Loucy (cell line): ENCODE results near the gene LRIG1.

ENCODE experiments used
- EZH2phosphoT487 ChIP-seq: fragments of 200-600 bp; IDR thresholded peaks from 2 replicates; pipeline ENCODE4 v1.6.1; 2018; ENCODE audit warnings: antibody characterized with exemption, mild to moderate bottlenecking, moderate library complexity, borderline replicate concordance
- TF ChIP-seq, protein P1 (sequence below): fragments of 200-600 bp; sonication (generic); conservative IDR thresholded peaks from 2 replicates; pipeline ENCODE4 v1.5.1; 2014; ENCODE audit warnings: mild to moderate bottlenecking, antibody characterized with exemption, low read length

DNA sequence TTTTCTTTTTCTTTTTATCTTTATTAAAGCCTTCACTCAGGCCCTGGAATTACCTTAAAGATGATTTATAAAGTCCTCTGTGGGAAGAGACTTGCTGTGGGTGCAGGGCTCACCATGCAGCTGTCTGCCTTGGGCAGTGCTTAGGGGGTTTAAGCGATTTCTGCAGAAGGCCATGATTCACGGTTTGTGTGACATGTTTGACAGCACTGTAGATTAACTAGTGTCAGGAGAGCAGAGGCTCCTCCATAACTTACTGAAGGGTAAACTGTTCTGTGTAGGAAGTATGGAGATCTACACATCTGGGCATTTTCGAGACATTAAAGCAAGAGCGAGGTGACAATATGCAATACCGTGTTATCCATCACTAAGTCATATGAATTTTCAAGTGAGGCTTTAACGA is 137.7 kb downstream of the LRIG1 start:
- TF ChIP-seq, protein P1, sequence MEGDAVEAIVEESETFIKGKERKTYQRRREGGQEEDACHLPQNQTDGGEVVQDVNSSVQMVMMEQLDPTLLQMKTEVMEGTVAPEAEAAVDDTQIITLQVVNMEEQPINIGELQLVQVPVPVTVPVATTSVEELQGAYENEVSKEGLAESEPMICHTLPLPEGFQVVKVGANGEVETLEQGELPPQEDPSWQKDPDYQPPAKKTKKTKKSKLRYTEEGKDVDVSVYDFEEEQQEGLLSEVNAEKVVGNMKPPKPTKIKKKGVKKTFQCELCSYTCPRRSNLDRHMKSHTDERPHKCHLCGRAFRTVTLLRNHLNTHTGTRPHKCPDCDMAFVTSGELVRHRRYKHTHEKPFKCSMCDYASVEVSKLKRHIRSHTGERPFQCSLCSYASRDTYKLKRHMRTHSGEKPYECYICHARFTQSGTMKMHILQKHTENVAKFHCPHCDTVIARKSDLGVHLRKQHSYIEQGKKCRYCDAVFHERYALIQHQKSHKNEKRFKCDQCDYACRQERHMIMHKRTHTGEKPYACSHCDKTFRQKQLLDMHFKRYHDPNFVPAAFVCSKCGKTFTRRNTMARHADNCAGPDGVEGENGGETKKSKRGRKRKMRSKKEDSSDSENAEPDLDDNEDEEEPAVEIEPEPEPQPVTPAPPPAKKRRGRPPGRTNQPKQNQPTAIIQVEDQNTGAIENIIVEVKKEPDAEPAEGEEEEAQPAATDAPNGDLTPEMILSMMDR: no peak
- no peak for TF ChIP-seq EZH2phosphoT487
